Measurements from ENCODE around the gene RRAGC. TPM values are rescaled to one million over a fixed set of nuclear protein-coding genes. Genes with fewer than 3 reads are reported as not detected.

The RRAGC gene
- total RNA-seq, 1 experiment from 2014 or later = 11.4 TPM

DNA sequence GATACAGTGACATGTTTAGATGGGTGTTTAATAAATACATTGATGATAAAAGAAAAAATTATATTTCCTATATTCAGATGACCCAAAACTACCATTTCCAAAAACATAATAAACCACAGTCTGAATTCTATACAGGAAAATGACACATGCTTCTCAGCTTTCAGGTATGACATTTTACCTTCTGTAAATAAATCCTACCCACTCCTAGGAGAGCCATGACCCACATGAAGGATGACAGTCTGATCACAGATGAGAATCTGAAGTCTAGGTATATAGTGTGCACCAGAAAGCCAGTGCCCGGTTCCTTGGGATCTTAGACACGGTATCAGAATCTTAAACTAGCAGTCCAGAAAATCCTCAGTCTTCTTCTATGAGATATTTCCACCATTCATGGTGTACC, 25.5 kb upstream of the RRAGC start:
- CTCF ChIA-PET = no interaction called here
- no peak overlapping the region for H3K27ac Mint-ChIP-seq
- TF ChIP-seq JAZF1 (CRISPR knock-in tag; IDR thresholded peaks at IDR 0.05) (no peak), RORB (CRISPR knock-in tag; IDR thresholded peaks at IDR 0.05) (no peak), PREB (CRISPR knock-in tag; IDR thresholded peaks at IDR 0.05; ENCODE audit: borderline replicate concordance) (no peak), GRHL2 (CRISPR knock-in tag; IDR thresholded peaks at IDR 0.05; ENCODE audit: insufficient replicate concordance, severe bottlenecking) (no peak)
- TF ChIP-seq, protein P1, sequence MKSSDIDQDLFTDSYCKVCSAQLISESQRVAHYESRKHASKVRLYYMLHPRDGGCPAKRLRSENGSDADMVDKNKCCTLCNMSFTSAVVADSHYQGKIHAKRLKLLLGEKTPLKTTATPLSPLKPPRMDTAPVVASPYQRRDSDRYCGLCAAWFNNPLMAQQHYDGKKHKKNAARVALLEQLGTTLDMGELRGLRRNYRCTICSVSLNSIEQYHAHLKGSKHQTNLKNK (CRISPR knock-in tag; IDR thresholded peaks at IDR 0.05) = no peak
- H3K36me3 Mint-ChIP-seq = no peaks in the 10 kb centered on the region
- H3K9me3 Mint-ChIP-seq = no peaks in the 10 kb centered on the region
- DNase-seq (ENCODE audit: low spot score) (no peak), ATAC-seq (no peak)
- POLR2A ChIA-PET = no interaction called here
- H3K27me3 Mint-ChIP-seq (ENCODE audit: low read depth) = no peaks in the 10 kb centered on the region; the same call in 1 of the 2 replicates
- H3K4me3 Mint-ChIP-seq = no peak overlapping the region
- peaks cover 3% of the 10 kb centered on the region; the same call in 1 of the 2 replicates for H3K4me1 Mint-ChIP-seq

GRCh38 chr1:38881487-38881886, 21.9 kb upstream of the RRAGC start, which contains the start of gene GJA9:
Gene GJA9, minus strand, starts transcription at chr1:38881587. Its CDS starts 5,489 bp downstream, at chr1:38876098.
- ChIA-PET POLR2A (no interaction called here), CTCF (interaction anchor here (1.4 kb wide), 1 partner anchor 83 kb away, joined by 3 read pairs; no protein-coding TSS in a partner anchor)
- H3K4me3 Mint-ChIP-seq = no peak within 1 kb of the TSS
- H3K27ac Mint-ChIP-seq = no peak within 1 kb of the TSS
- H3K4me1 Mint-ChIP-seq = peaks cover 2% of the 10 kb centered on the region; the same call in 1 of the 2 replicates
- no peaks in the 10 kb centered on the region for H3K27me3 Mint-ChIP-seq (ENCODE audit: low read depth)
- ATAC-seq = no peak
- H3K9me3 Mint-ChIP-seq = no peaks in the 10 kb centered on the region
- H3K36me3 Mint-ChIP-seq = no peaks in the 10 kb centered on the region
- no peak for DNase-seq (ENCODE audit: low spot score)
- TF ChIP-seq NR2C2 (CRISPR knock-in tag; IDR thresholded peaks at IDR 0.05) (no peak), MAX (CRISPR knock-in tag; IDR thresholded peaks at IDR 0.05) (no peak), SOX15 (CRISPR knock-in tag; IDR thresholded peaks at IDR 0.05) (no peak), AFF4 (CRISPR knock-in tag; IDR thresholded peaks at IDR 0.05; ENCODE audit: borderline replicate concordance) (no peak), ATF1 (CRISPR knock-in tag; IDR thresholded peaks at IDR 0.05) (no peak), ZNF263 (CRISPR knock-in tag; IDR thresholded peaks at IDR 0.05; ENCODE audit: low read depth) (no peak), ZNF423 (CRISPR knock-in tag; IDR thresholded peaks at IDR 0.05) (no peak), ZNF138 (CRISPR knock-in tag; conservative IDR thresholded peaks at IDR 0.05) (no peak), FOXJ3 (CRISPR knock-in tag; IDR thresholded peaks at IDR 0.05; ENCODE audit: borderline replicate concordance) (no peak), ETV6 (CRISPR knock-in tag; IDR thresholded peaks at IDR 0.05) (no peak)
- TF ChIP-seq, protein P2, sequence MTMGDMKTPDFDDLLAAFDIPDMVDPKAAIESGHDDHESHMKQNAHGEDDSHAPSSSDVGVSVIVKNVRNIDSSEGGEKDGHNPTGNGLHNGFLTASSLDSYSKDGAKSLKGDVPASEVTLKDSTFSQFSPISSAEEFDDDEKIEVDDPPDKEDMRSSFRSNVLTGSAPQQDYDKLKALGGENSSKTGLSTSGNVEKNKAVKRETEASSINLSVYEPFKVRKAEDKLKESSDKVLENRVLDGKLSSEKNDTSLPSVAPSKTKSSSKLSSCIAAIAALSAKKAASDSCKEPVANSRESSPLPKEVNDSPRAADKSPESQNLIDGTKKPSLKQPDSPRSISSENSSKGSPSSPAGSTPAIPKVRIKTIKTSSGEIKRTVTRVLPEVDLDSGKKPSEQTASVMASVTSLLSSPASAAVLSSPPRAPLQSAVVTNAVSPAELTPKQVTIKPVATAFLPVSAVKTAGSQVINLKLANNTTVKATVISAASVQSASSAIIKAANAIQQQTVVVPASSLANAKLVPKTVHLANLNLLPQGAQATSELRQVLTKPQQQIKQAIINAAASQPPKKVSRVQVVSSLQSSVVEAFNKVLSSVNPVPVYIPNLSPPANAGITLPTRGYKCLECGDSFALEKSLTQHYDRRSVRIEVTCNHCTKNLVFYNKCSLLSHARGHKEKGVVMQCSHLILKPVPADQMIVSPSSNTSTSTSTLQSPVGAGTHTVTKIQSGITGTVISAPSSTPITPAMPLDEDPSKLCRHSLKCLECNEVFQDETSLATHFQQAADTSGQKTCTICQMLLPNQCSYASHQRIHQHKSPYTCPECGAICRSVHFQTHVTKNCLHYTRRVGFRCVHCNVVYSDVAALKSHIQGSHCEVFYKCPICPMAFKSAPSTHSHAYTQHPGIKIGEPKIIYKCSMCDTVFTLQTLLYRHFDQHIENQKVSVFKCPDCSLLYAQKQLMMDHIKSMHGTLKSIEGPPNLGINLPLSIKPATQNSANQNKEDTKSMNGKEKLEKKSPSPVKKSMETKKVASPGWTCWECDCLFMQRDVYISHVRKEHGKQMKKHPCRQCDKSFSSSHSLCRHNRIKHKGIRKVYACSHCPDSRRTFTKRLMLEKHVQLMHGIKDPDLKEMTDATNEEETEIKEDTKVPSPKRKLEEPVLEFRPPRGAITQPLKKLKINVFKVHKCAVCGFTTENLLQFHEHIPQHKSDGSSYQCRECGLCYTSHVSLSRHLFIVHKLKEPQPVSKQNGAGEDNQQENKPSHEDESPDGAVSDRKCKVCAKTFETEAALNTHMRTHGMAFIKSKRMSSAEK (CRISPR knock-in tag; IDR thresholded peaks at IDR 0.05; ENCODE audit: borderline replicate concordance) = no peak
- TF ChIP-seq, protein P3, sequence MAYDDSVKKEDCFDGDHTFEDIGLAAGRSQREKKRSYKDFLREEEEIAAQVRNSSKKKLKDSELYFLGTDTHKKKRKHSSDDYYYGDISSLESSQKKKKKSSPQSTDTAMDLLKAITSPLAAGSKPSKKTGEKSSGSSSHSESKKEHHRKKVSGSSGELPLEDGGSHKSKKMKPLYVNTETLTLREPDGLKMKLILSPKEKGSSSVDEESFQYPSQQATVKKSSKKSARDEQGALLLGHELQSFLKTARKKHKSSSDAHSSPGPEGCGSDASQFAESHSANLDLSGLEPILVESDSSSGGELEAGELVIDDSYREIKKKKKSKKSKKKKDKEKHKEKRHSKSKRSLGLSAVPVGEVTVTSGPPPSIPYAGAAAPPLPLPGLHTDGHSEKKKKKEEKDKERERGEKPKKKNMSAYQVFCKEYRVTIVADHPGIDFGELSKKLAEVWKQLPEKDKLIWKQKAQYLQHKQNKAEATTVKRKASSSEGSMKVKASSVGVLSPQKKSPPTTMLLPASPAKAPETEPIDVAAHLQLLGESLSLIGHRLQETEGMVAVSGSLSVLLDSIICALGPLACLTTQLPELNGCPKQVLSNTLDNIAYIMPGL (CRISPR knock-in tag; IDR thresholded peaks at IDR 0.05) = no peak
- TF ChIP-seq, protein P4, sequence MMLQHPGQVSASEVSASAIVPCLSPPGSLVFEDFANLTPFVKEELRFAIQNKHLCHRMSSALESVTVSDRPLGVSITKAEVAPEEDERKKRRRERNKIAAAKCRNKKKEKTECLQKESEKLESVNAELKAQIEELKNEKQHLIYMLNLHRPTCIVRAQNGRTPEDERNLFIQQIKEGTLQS (CRISPR knock-in tag; conservative IDR thresholded peaks at IDR 0.05) = no peak
- TF ChIP-seq, protein P5, sequence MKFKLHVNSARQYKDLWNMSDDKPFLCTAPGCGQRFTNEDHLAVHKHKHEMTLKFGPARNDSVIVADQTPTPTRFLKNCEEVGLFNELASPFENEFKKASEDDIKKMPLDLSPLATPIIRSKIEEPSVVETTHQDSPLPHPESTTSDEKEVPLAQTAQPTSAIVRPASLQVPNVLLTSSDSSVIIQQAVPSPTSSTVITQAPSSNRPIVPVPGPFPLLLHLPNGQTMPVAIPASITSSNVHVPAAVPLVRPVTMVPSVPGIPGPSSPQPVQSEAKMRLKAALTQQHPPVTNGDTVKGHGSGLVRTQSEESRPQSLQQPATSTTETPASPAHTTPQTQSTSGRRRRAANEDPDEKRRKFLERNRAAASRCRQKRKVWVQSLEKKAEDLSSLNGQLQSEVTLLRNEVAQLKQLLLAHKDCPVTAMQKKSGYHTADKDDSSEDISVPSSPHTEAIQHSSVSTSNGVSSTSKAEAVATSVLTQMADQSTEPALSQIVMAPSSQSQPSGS (CRISPR knock-in tag; IDR thresholded peaks at IDR 0.05; ENCODE audit: borderline replicate concordance, low read depth) = no peak
- TF ChIP-seq, protein P6, sequence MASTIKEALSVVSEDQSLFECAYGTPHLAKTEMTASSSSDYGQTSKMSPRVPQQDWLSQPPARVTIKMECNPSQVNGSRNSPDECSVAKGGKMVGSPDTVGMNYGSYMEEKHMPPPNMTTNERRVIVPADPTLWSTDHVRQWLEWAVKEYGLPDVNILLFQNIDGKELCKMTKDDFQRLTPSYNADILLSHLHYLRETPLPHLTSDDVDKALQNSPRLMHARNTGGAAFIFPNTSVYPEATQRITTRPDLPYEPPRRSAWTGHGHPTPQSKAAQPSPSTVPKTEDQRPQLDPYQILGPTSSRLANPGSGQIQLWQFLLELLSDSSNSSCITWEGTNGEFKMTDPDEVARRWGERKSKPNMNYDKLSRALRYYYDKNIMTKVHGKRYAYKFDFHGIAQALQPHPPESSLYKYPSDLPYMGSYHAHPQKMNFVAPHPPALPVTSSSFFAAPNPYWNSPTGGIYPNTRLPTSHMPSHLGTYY (CRISPR knock-in tag; IDR thresholded peaks at IDR 0.05) = no peak
